Liver (tissue), 9 donors: Measurements from ENCODE around the gene TTC23. TPM values are rescaled to one million over a fixed set of nuclear protein-coding genes. Genes with fewer than 3 reads are reported as not detected.

Source experiments
- DNase-seq: peaks from one replicate; pipeline ENCODE4 v3.0.0-alpha.2; 2017; ENCODE audit warnings: low spot score
- H3K27ac ChIP-seq, 2 donors: one replicate each; pipeline ENCODE4 v1.7.0; 2013; ENCODE audit warnings: inconsistent platforms in 2 of 2, low read length in 2 of 2, control low read depth in 1 of 2, low read depth in 1 of 2, mild to moderate bottlenecking in 1 of 2
- H3K27me3 ChIP-seq, 4 donors: one replicate each; pipeline versions ENCODE4 v1.6.1 to v1.7.0; 2013; ENCODE audit warnings: low read length in 3 of 4, inconsistent platforms in 1 of 4, mild to moderate bottlenecking in 1 of 4, moderate library complexity in 1 of 4; ENCODE audit not compliant: control insufficient read depth in 4 of 4, insufficient read depth in 4 of 4
- H3K36me3 ChIP-seq, 4 donors: one replicate each; pipeline versions ENCODE4 v1.6.1 to v1.7.0; 2013; ENCODE audit warnings: low read length in 3 of 4, mild to moderate bottlenecking in 3 of 4, low read depth in 1 of 4, moderate library complexity in 1 of 4; ENCODE audit not compliant: control insufficient read depth in 4 of 4, insufficient read depth in 3 of 4
- H3K4me1 ChIP-seq, 4 donors: one replicate each; pipeline versions ENCODE4 v1.6.1 to v1.7.0; 2013; ENCODE audit warnings: low read length in 3 of 4, mild to moderate bottlenecking in 3 of 4, moderate library complexity in 1 of 4; ENCODE audit not compliant: control insufficient read depth in 4 of 4, insufficient read depth in 4 of 4
- H3K4me3 ChIP-seq, 3 donors: one replicate each; pipeline versions ENCODE4 v1.6.1 to v1.7.0; 2013; ENCODE audit warnings: low read length in 3 of 3, control low read depth in 1 of 3, low read depth in 1 of 3, mild to moderate bottlenecking in 1 of 3
- H3K9ac ChIP-seq, 2 donors: one replicate each; pipeline ENCODE4 v1.7.0; 2013; ENCODE audit warnings: low read length in 2 of 2, mild to moderate bottlenecking in 2 of 2, moderate library complexity in 2 of 2, control low read depth in 1 of 2, low read depth in 1 of 2
- H3K9me3 ChIP-seq, 4 donors: one replicate each; pipeline versions ENCODE4 v1.6.1 to v1.7.0; 2013; ENCODE audit warnings: low read length in 3 of 4; ENCODE audit not compliant: control insufficient read depth in 4 of 4
- ATF3 ChIP-seq: IDR thresholded peaks from 2 replicates; pipeline ENCODE4 v1.6.1; 2016; ENCODE audit warnings: antibody characterized with exemption
- EGR1 ChIP-seq, 2 donors: IDR thresholded peaks; 2 replicates each; pipeline ENCODE4 v1.6.1; 2016 to 2018; ENCODE audit warnings: antibody characterized with exemption in 2 of 2, low read depth in 2 of 2
- FOXA2 ChIP-seq: IDR thresholded peaks from 2 replicates; pipeline ENCODE4 v1.6.1; 2016; ENCODE audit warnings: antibody characterized with exemption
- HNF4A ChIP-seq, 2 donors: conservative IDR thresholded peaks; 2 replicates each; pipeline ENCODE4 v1.6.1; 2016; ENCODE audit warnings: antibody characterized with exemption in 2 of 2, mild to moderate bottlenecking in 2 of 2
- HNF4G ChIP-seq: IDR thresholded peaks from 2 replicates; pipeline ENCODE4 v1.6.1; 2016; ENCODE audit warnings: antibody characterized with exemption
- JUND ChIP-seq, 2 donors: IDR thresholded peaks; 2 replicates each; pipeline ENCODE4 v1.6.1; 2016; ENCODE audit warnings: antibody characterized with exemption in 2 of 2
- NR2F2 ChIP-seq: IDR thresholded peaks from 2 replicates; pipeline ENCODE4 v1.6.1; 2016; ENCODE audit warnings: antibody characterized with exemption
- RAD21 ChIP-seq, 2 donors: IDR thresholded peaks; 2 replicates each; pipeline ENCODE4 v1.6.1; 2016; ENCODE audit warnings: antibody characterized with exemption in 2 of 2, mild to moderate bottlenecking in 2 of 2
- SP1 ChIP-seq: IDR thresholded peaks from 2 replicates; pipeline ENCODE4 v1.6.1; 2018; ENCODE audit warnings: antibody characterized with exemption, mild to moderate bottlenecking
- TAF1 ChIP-seq: conservative IDR thresholded peaks from 2 replicates; pipeline ENCODE4 v1.6.1; 2016; ENCODE audit warnings: antibody characterized with exemption, mild to moderate bottlenecking
- YY1 ChIP-seq: IDR thresholded peaks from 2 replicates; pipeline ENCODE4 v1.6.1; 2016; ENCODE audit warnings: antibody characterized with exemption, mild to moderate bottlenecking
- ZBTB33 ChIP-seq: IDR thresholded peaks from 2 replicates; pipeline ENCODE4 v1.6.1; 2016; ENCODE audit warnings: antibody characterized with exemption
- WGBS: extraction: QIAGEN DNeasy Blood & Tissue Kit; methylation state at CpG from one replicate; pipeline ENCODE4 v1.1.7; 2013; 5-methylcytosine and 5-hydroxymethylcytosine counted together
- polyA plus RNA-seq, 2 donors: library from polyadenylated mRNA; stranded (reverse) in 1 of 2; unstranded in 1 of 2; fragments of 200-250 nt in 1 of 2; fragments of >200 nt in 1 of 2; fragmentation: Nextera tagmentation in 1 of 2; extraction: Ambion mirVana in 1 of 2; gene quantifications; one replicate each; pipeline versions ENCODE4 v1.2.1 to v1.2.3, GENCODE V29; 2013 to 2015
- total RNA-seq, 2 donors: library from RNA; depleted of rRNA; stranded (reverse); fragments of >200 nt; gene quantifications; one replicate each; pipeline ENCODE4 v1.2.3, GENCODE V29; 2014
- TF ChIP-seq, protein P1 (sequence below): fragments of 150-350 bp; IDR thresholded peaks from 2 replicates; pipeline ENCODE4 v1.5.1; 2017; ENCODE audit warnings: improper control_type of control experiment, low read depth, low read length; ENCODE audit not compliant: missing input control
- TF ChIP-seq, protein P2 (sequence below): IDR thresholded peaks from 2 replicates; pipeline ENCODE4 v1.6.1; 2016; ENCODE audit warnings: antibody characterized with exemption, mild to moderate bottlenecking
- donor health status: healthy.
- donor health status: healthy.
- donor health status: healthy.
- donor health status: healthy.
- donor health status: healthy.

Gene TTC23
- total and polyA plus RNA-seq, 4 donors: 3.7 to 12.3 (median 7.2) TPM

- Histone ChIP-seq H3K36me3 (no peaks in the 10 kb centered on the region), H3K27me3 (no peaks in the 10 kb centered on the region), H3K4me1 (no peaks in the 10 kb centered on the region), H3K9me3 (no peaks in the 10 kb centered on the region), H3K27ac (no peak overlapping the region), H3K4me3 (no peak overlapping the region), H3K9ac (no peak overlapping the region)
- no peak for TF ChIP-seq ZBTB33
- no peak for TF ChIP-seq FOXA2
- no peak for TF ChIP-seq HNF4A (conservative IDR thresholded peaks at IDR 0.05)
- TF ChIP-seq, protein P1, sequence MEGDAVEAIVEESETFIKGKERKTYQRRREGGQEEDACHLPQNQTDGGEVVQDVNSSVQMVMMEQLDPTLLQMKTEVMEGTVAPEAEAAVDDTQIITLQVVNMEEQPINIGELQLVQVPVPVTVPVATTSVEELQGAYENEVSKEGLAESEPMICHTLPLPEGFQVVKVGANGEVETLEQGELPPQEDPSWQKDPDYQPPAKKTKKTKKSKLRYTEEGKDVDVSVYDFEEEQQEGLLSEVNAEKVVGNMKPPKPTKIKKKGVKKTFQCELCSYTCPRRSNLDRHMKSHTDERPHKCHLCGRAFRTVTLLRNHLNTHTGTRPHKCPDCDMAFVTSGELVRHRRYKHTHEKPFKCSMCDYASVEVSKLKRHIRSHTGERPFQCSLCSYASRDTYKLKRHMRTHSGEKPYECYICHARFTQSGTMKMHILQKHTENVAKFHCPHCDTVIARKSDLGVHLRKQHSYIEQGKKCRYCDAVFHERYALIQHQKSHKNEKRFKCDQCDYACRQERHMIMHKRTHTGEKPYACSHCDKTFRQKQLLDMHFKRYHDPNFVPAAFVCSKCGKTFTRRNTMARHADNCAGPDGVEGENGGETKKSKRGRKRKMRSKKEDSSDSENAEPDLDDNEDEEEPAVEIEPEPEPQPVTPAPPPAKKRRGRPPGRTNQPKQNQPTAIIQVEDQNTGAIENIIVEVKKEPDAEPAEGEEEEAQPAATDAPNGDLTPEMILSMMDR: no peak
- no peak for TF ChIP-seq EGR1 (IDR thresholded peaks at IDR 0.05; ENCODE audit: low read depth in 2 of 2)
- no peak for TF ChIP-seq NR2F2
- no peak for TF ChIP-seq YY1
- no peak for TF ChIP-seq HNF4G
- TF ChIP-seq RAD21 (IDR thresholded peaks at IDR 0.05): no peak
- DNase-seq: no peak
- WGBS: 91% methylated on average over 22 of the region's 22 CpGs
Measured at GRCh38 chr15:99118801-99119546, 130.4 kb downstream of the TTC23 start.

DNA sequence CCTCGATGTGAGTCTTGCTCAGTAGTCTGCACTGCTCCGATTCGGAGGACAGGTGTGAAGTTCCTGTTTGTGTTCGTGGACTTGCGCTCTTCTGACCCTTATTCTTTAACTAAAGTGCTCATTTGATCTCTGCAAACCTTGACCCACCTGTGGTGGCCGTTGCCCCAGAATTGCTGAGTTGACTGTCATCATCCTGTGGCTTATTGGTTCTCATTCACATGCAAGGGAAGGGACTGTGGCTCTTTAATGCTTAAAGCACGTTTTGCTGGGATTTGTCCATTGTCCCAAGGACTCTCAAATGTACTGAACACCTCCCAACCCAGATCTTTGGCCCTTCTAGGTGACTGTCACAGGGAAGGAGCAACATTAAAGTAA, 131.1 kb downstream of the TTC23 start:
- Histone ChIP-seq H3K36me3 (peaks cover 0 to 2% (median 0%) of the 10 kb centered on the region in 4 donors), H3K9me3 (no peaks in the 10 kb centered on the region), H3K27ac (no peak overlapping the region), H3K4me1 (no peaks in the 10 kb centered on the region), H3K9ac (no peak overlapping the region), H3K27me3 (no peaks in the 10 kb centered on the region), H3K4me3 (no peak overlapping the region)
- WGBS: 79% methylated on average over 7 of the region's 7 CpGs
- DNase-seq: no peak
- no peak for TF ChIP-seq JUND (IDR thresholded peaks at IDR 0.05)
- TF ChIP-seq FOXA2: no peak
- TF ChIP-seq RAD21 (IDR thresholded peaks at IDR 0.05): no peak

GRCh38 chr15:99117563-99118257, 131.7 kb downstream of the TTC23 start:
- no peak overlapping the region for H3K27ac ChIP-seq
- no peak for DNase-seq
- H3K36me3 ChIP-seq: peaks cover 0 to 2% (median 0%) of the 10 kb centered on the region in 4 donors
- 92% methylated on average over 20 of the region's 20 CpGs for WGBS
- no peaks in the 10 kb centered on the region for H3K9me3 ChIP-seq
- no peak overlapping the region for H3K9ac ChIP-seq
- H3K4me3 ChIP-seq: no peak overlapping the region
- no peaks in the 10 kb centered on the region for H3K27me3 ChIP-seq
- no peaks in the 10 kb centered on the region for H3K4me1 ChIP-seq
- TF ChIP-seq YY1: no peak
- no peak for TF ChIP-seq TAF1
- no peak for TF ChIP-seq HNF4A (conservative IDR thresholded peaks at IDR 0.05)
- no peak for TF ChIP-seq ZBTB33
- TF ChIP-seq HNF4G: no peak
- TF ChIP-seq SP1: no peak
- no peak for TF ChIP-seq ATF3
- TF ChIP-seq FOXA2: no peak
- TF ChIP-seq, protein P2, sequence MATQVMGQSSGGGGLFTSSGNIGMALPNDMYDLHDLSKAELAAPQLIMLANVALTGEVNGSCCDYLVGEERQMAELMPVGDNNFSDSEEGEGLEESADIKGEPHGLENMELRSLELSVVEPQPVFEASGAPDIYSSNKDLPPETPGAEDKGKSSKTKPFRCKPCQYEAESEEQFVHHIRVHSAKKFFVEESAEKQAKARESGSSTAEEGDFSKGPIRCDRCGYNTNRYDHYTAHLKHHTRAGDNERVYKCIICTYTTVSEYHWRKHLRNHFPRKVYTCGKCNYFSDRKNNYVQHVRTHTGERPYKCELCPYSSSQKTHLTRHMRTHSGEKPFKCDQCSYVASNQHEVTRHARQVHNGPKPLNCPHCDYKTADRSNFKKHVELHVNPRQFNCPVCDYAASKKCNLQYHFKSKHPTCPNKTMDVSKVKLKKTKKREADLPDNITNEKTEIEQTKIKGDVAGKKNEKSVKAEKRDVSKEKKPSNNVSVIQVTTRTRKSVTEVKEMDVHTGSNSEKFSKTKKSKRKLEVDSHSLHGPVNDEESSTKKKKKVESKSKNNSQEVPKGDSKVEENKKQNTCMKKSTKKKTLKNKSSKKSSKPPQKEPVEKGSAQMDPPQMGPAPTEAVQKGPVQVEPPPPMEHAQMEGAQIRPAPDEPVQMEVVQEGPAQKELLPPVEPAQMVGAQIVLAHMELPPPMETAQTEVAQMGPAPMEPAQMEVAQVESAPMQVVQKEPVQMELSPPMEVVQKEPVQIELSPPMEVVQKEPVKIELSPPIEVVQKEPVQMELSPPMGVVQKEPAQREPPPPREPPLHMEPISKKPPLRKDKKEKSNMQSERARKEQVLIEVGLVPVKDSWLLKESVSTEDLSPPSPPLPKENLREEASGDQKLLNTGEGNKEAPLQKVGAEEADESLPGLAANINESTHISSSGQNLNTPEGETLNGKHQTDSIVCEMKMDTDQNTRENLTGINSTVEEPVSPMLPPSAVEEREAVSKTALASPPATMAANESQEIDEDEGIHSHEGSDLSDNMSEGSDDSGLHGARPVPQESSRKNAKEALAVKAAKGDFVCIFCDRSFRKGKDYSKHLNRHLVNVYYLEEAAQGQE: no peak
- no peak for TF ChIP-seq JUND (IDR thresholded peaks at IDR 0.05)
- TF ChIP-seq NR2F2: no peak
